HEK293T (cell line): ENCODE measurements around the gene TLNRD1.

Experiments
- BHLHE40 ChIP-seq: fragments of 450-650 bp; IDR thresholded peaks from 2 replicates; pipeline ENCODE4 v1.6.1; 2016; ENCODE audit warnings: mild to moderate bottlenecking, moderate library complexity, borderline replicate concordance
- CTBP1 ChIP-seq: fragments of 450-650 bp; IDR thresholded peaks from 2 replicates; pipeline ENCODE4 v1.6.1; 2016; ENCODE audit warnings: borderline replicate concordance
- FOXA1 ChIP-seq: fragments of 450-650 bp; IDR thresholded peaks from 2 replicates; pipeline ENCODE4 v1.6.1; 2016; ENCODE audit warnings: mild to moderate bottlenecking
- FOXK2 ChIP-seq: fragments of 450-650 bp; IDR thresholded peaks from 2 replicates; pipeline ENCODE4 v1.6.1; 2016; ENCODE audit warnings: mild to moderate bottlenecking
- FOXM1 ChIP-seq: fragments of 450-650 bp; IDR thresholded peaks from 2 replicates; pipeline ENCODE4 v1.6.1; 2017; ENCODE audit warnings: mild to moderate bottlenecking, borderline replicate concordance
- HDGF ChIP-seq: fragments of 450-650 bp; IDR thresholded peaks from 2 replicates; pipeline ENCODE4 v1.6.1; 2017; ENCODE audit warnings: antibody characterized with exemption, borderline replicate concordance
- NFRKB ChIP-seq: fragments of 450-650 bp; IDR thresholded peaks from 2 replicates; pipeline ENCODE4 v1.6.1; 2016; ENCODE audit warnings: mild to moderate bottlenecking, moderate library complexity
- SP1 ChIP-seq: fragments of 450-650 bp; IDR thresholded peaks from 2 replicates; pipeline ENCODE4 v1.6.1; 2017
- SUZ12 ChIP-seq: fragments of 450-650 bp; IDR thresholded peaks from 2 replicates; pipeline ENCODE4 v1.6.1; 2016; ENCODE audit warnings: mild to moderate bottlenecking
- TF ChIP-seq, protein P1 (sequence below): fragments of 450-650 bp; IDR thresholded peaks from 2 replicates; pipeline ENCODE4 v1.6.1; 2016

DNA sequence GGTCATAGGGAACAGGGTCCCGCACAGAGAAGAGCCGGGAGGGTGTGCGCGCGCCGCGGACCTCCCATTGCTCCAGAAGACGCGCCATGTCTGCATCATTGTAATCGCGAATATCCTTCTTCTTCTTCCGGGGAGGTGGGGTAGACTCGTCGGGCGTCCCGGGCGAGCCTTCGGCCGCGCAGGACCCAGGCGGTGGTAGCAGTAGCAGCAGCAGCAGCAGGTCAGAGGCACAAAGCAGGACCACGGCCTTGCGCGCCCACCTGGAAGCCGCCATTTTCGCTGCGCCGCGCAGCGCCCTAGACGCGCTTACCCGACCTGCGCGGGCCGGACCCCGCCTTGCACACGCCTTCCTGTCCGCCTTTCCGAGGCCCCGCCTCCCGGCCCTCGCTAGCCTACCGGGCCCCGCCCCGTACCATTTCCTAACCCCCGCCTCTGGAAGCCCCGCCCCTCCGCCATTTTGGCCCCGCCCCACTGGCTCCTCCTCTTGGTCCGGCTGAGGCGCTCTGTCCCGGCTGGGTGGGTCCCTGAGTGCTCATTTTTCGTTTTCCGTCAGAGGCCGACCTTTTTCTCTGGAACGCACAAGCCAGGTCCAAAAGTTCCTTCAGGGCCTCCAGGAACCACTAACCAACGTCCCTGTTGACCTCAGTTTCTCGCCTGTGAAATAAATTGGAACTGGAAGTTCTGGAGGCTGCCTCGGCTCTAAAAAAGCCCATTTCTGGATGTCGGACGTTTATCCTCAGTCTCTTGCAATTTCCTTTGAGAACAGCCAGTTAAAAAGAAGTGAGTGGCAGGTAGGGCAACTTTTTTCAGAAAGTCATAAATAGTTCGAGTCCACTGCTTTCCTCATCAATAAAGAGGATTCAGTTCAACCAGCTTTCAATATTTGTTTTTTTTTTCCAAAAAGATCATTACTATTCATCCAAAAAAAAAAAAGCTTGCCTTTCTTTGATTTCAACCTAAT, 10.9 kb upstream of the TLNRD1 start, which contains the start of gene MESD:
- TF ChIP-seq FOXA1 (no peak), FOXK2 (no peak), FOXM1 (no peak), HDGF (no peak), NFRKB (no peak), SP1 (no peak), SUZ12 (no peak), CTBP1 (0 out of 2 replicates have a peak, but pooled peaks have one; percentile 55), BHLHE40 (no peak)
- TF ChIP-seq, protein P1, sequence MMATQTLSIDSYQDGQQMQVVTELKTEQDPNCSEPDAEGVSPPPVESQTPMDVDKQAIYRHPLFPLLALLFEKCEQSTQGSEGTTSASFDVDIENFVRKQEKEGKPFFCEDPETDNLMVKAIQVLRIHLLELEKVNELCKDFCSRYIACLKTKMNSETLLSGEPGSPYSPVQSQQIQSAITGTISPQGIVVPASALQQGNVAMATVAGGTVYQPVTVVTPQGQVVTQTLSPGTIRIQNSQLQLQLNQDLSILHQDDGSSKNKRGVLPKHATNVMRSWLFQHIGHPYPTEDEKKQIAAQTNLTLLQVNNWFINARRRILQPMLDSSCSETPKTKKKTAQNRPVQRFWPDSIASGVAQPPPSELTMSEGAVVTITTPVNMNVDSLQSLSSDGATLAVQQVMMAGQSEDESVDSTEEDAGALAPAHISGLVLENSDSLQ, result peak; percentile 77
